NCI-H146 (cell line): ENCODE data around the gene TNS1.

Experiments
- DNase-seq: peaks from one replicate; lab custom pipeline; 2025; lab: John Stamatoyannopoulos, UW

Gene TNS1

GRCh38 chr2:218015586-218016521, 13.1 kb upstream of the TNS1 start:
- no peak for DNase-seq

- DNase-seq, result no peak
These were observed 12.2 kb upstream of the TNS1 start for GRCh38 chr2:218014706-218015585.

- DNase-seq, result no peak
These were observed 10.5 kb upstream of the TNS1 start for GRCh38 chr2:218013289-218013688.

GRCh38 chr2:218012284-218012683, 9.5 kb upstream of the TNS1 start:
- no peak for DNase-seq

GRCh38 chr2:218011653-218012040, 8.9 kb upstream of the TNS1 start:
- no peak for DNase-seq

- DNase-seq, result no peak
These were observed 8.3 kb upstream of the TNS1 start for GRCh38 chr2:218010984-218011652.

GRCh38 chr2:218010140-218010983, 7.6 kb upstream of the TNS1 start:
- peak; percentile 31 for DNase-seq

GRCh38 chr2:218009765-218010139, 7.0 kb upstream of the TNS1 start:
- DNase-seq, result no peak

GRCh38 chr2:218009231-218009630, 6.4 kb upstream of the TNS1 start:
- no peak for DNase-seq

- DNase-seq, result no peak
These were observed 5.6 kb upstream of the TNS1 start for GRCh38 chr2:218008060-218009040.

- DNase-seq, result no peak
These were observed 3.9 kb upstream of the TNS1 start for GRCh38 chr2:218006741-218007140.

GRCh38 chr2:218005486-218005885, 2.7 kb upstream of the TNS1 start:
- DNase-seq, result no peak

- DNase-seq, result no peak
These were observed 2.2 kb upstream of the TNS1 start for GRCh38 chr2:218005028-218005427.

GRCh38 chr2:218003981-218004419, 1.2 kb upstream of the TNS1 start:
- no peak for DNase-seq

- DNase-seq, result no peak
These were observed 618 bp upstream of the TNS1 start for GRCh38 chr2:218003281-218003944.

- no peak for DNase-seq
These were observed 501 bp downstream of the TNS1 start for GRCh38 chr2:218002143-218002844.

- DNase-seq, result no peak
These were observed 1.2 kb downstream of the TNS1 start for GRCh38 chr2:218001629-218002028.

GRCh38 chr2:218000136-218000535, 2.7 kb downstream of the TNS1 start:
- DNase-seq, result no peak

GRCh38 chr2:217999595-217999959, 3.2 kb downstream of the TNS1 start:
- no peak for DNase-seq
